ENCODE data around the gene PDCD7. TPM values are rescaled to one million over a fixed set of nuclear protein-coding genes. Genes with fewer than 3 reads are reported as not detected.

Gene PDCD7
- total and polyA plus RNA-seq, 2 of the 4 experiments (the other 2 are of a cell fraction), result 4.7 to 12.3 TPM

DNA sequence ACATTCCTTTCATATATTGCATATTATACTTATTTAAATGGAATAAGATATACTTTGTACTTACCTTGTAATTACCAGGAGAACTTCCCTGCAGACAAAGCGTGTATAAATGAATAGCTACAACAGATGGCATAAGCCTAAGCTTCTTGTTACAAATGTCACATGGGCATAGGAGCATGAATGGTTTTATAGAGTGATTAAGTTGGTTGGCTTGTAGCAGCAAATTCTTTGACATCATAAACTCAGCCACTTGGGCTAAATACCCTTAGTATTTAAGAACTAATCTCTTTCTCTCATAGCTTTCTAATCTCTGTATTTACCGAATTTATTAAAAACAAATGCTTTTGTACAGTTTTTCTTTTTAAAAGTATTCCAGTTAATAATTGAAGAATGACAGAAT lies 18.5 kb downstream of the PDCD7 start, which contains the start of gene UBAP1L:
UBAP1L (minus strand) TSS at position 115 of the 400 bp plus-strand sequence. CDS start 8,985 bp downstream, outside the sequence.
- Histone ChIP-seq H3K79me1 (ENCODE audit: low read depth in 1 of 2, low read length in 2 of 2) (peaks cover 8 to 9% of the 10 kb centered on the region in 2 experiments; a peak in 3 of 4 replicates), H3K4me3 (ENCODE audit: insufficient read depth, low read depth, low read length) (no peak within 1 kb of the TSS), H3K4me2 (ENCODE audit: low read depth, low read length) (no peak within 1 kb of the TSS), H3K23ac (ENCODE audit: low read depth, low read length) (no peak within 1 kb of the TSS), H2BK15ac (ENCODE audit: low read depth, low read length) (no peak within 1 kb of the TSS), H4K91ac (ENCODE audit: insufficient read depth, low read depth, low read length) (no peak within 1 kb of the TSS), H3K27ac (ENCODE audit: insufficient read depth, low read length) (no peak within 1 kb of the TSS), H2AFZ (replicated peaks; ENCODE audit: low read length, poor library complexity) (no peak within 1 kb of the TSS), H3K9me1 (ENCODE audit: insufficient read depth, low read length) (peaks cover 9% of the 10 kb centered on the region; the same call in 1 of the 2 replicates), H4K20me1 (ENCODE audit: insufficient read depth, low read length) (peaks cover 10% of the 10 kb centered on the region), H2BK120ac (ENCODE audit: low read depth, low read length) (no peak within 1 kb of the TSS), H3K4ac (ENCODE audit: low read depth, low read length) (no peak within 1 kb of the TSS), H4K8ac (ENCODE audit: low read depth in 2 of 2, low read length in 2 of 2) (no peak within 1 kb of the TSS), H3K18ac (ENCODE audit: low read depth, low read length) (no peak within 1 kb of the TSS), H2AK9ac (replicated peaks; ENCODE audit: low read depth, low read length, poor library complexity) (no peak within 1 kb of the TSS), H3K9ac (ENCODE audit: low read depth, low read length) (no peak within 1 kb of the TSS), H3K56ac (ENCODE audit: extremely low read depth, insufficient read depth, low read length) (no peak within 1 kb of the TSS), H3K9me3 (ENCODE audit: control insufficient read depth, insufficient read depth, low read length) (no peaks in the 10 kb centered on the region), H4K5ac (ENCODE audit: low read depth, low read length) (no peak within 1 kb of the TSS), H2BK5ac (ENCODE audit: low read depth, low read length, poor library complexity, severe bottlenecking) (no peak within 1 kb of the TSS), H2BK20ac (ENCODE audit: low read depth, low read length) (no peak within 1 kb of the TSS), H2AK5ac (ENCODE audit: low read depth, low read length) (no peak within 1 kb of the TSS), H3K36me3 (ENCODE audit: control insufficient read depth, insufficient read depth, low read length) (peaks cover 30% of the 10 kb centered on the region), H3K14ac (replicated peaks; ENCODE audit: low read depth, low read length) (no peak within 1 kb of the TSS), H3K27me3 (ENCODE audit: control insufficient read depth, insufficient read depth, low read length) (no peaks in the 10 kb centered on the region), H3K4me1 (ENCODE audit: control insufficient read depth, insufficient read depth, low read length) (no peaks in the 10 kb centered on the region)
- CTCF ChIA-PET, result no interaction called here
- POLR2A ChIA-PET (ENCODE audit: unreplicated experiment), result no interaction called here
- no CpG with 5 or more reads among the region's 2 CpGs for WGBS, 2 experiments (ENCODE audit: extremely low coverage in 2 of 2, insufficient read length in 1 of 2)
- in situ Hi-C loops (cut with MboI; ENCODE audit: low sequenced_read_pairs) (no loop called here), dilution Hi-C loops (cut with HindIII; ENCODE audit: low sequenced_read_pairs, unreplicated experiment) (no loop called here), intact Hi-C loops (cut with micrococcal nuclease) (loop anchor here (10.0 kb wide), 1 partner anchor 50 kb away; no protein-coding TSS in a partner anchor)
- DNase-seq, result no peak
- no peak for ATAC-seq (ENCODE audit: low read depth)
- no TSS peak for BruUV-seq (replicated peaks)
- TF ChIP-seq MAFK (IDR thresholded peaks at IDR 0.05; ENCODE audit: low read depth, low read length) (no peak), SMC3 (IDR thresholded peaks at IDR 0.05; ENCODE audit: low read depth, low read length) (no peak), MXI1 (IDR thresholded peaks at IDR 0.05; ENCODE audit: borderline replicate concordance, low read depth, low read length) (no peak), POLR2A (IDR thresholded peaks at IDR 0.05; ENCODE audit: low read depth, low read length) (no peak), RCOR1 (IDR thresholded peaks at IDR 0.05; ENCODE audit: insufficient replicate concordance, low read length) (no peak), NFE2L2 (IDR thresholded peaks at IDR 0.05; ENCODE audit: low read depth, low read length) (no peak), MAZ (IDR thresholded peaks at IDR 0.05; ENCODE audit: borderline replicate concordance, low read depth, low read length) (no peak), CEBPB (IDR thresholded peaks at IDR 0.05; ENCODE audit: low read depth, low read length) (no peak), RFX5 (IDR thresholded peaks at IDR 0.05; ENCODE audit: low read depth, low read length) (no peak)
